ENCODE results near the gene TCF25.

The TCF25 gene

GRCh38 chr16:89945654-89946053 lies 72.3 kb downstream of the TCF25 start:
- no peak for DNase-seq (ENCODE audit: low read depth)
- no peak overlapping the region for H3K4me3 ChIP-seq (replicated peaks; ENCODE audit: low read depth, low read length)
- TF ChIP-seq CTCF (IDR thresholded peaks at IDR 0.05; ENCODE audit: low read length, missing control alignments), result no peak

DNA sequence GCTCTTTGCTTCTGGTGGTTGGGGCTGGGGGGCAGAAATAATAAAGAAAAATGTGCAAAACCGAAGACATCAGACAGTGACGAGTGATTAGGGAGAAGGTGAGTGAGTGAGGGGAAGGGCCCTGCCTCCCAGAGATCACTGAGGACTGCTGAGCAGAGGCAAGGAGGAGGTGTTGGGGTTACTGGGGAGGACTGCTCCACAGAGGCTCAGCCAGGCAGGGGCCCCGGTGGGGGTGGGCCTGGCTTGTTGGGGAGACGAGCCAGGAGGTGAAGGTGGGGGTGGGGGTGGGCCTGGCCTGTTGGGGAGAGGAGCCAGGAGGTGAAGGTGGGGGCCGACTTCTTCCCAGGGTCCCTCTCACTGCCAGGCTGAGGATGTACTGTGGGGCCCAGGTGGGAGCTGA lies 73.1 kb downstream of the TCF25 start:
- no peak for DNase-seq (ENCODE audit: low read depth)
- no peak for TF ChIP-seq CTCF (IDR thresholded peaks at IDR 0.05; ENCODE audit: low read length, missing control alignments)
- H3K4me3 ChIP-seq (replicated peaks; ENCODE audit: low read depth, low read length), result no peak overlapping the region

DNA sequence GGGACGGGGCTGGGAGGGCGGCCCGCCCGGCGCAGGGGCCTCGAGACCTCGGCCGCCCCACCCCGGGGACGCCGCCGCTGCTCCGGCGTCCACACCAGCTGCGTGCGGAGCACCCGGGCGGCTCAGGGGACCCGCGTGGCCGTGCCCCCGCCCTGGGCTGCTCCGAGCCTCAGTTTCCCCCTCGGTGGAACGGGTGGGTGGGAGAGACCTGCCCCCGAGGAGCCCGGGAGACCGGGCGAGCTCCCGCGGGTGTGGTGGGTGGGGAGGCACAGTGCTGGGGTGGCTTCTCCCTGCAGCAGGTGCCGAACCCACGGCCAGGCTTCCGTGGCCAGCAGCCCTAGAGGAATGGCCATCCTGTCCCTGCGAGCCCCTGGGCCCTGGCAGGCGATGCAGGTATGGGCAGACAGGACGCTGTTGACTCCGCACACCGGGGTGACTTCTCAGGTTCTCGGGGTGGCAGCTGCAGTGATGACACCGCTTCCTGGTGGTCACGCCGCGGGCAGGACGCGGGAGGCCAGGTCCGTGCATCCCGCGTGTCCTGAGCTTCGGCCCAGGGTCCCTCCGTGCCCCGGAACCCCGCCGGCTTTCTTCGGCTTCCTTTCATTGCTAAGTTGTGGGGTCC lies 75.8 kb downstream of the TCF25 start:
- H3K4me3 ChIP-seq (replicated peaks; ENCODE audit: low read depth, low read length), result peak overlapping the region; percentile 67
- no peak for TF ChIP-seq CTCF (IDR thresholded peaks at IDR 0.05; ENCODE audit: low read length, missing control alignments)
- no peak for DNase-seq (ENCODE audit: low read depth)

DNA sequence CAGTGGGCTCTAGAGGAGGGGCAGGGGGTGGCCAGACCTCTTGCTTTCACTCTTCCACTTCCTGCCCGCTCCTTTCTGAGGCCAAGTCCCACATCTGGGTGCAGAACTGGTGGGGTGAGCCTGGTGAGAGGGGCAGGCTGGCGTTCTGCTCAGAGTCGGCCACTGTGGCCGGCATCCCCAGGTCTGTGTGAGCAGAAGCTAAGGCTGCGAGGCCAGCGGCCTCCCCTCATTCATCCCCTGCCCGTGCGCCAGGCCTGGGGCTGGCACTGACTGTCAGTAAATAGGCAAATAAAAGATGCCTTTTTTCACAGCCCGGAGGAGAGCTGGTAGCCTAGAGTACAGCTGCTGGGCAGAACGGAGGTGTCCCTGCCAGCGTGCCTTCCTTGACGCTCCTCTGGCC lies 76.4 kb downstream of the TCF25 start:
- TF ChIP-seq CTCF (IDR thresholded peaks at IDR 0.05; ENCODE audit: low read length, missing control alignments), result no peak
- peak overlapping the region; percentile 67 for H3K4me3 ChIP-seq (replicated peaks; ENCODE audit: low read depth, low read length)
- no peak for DNase-seq (ENCODE audit: low read depth)

DNA sequence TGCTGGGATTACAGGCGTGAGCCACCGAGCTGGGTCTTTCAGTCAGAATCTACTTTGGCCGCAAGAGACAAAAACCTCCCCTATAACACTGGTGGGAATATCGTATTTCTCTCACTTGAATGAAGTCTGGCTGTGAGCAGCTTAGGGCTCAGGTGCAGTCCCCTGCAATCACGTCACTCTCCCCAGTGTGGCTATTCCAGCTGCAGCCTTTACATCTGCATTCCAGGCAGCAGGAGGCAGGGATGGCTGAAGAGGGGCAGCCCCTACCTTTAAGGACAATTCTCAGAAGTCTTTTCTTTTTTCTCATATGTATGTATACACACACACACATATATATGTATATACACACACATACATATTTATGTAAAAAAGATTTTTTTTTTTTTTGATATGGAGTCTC lies 78.1 kb downstream of the TCF25 start:
- H3K4me3 ChIP-seq (replicated peaks; ENCODE audit: low read depth, low read length), result no peak overlapping the region
- DNase-seq (ENCODE audit: low read depth), result no peak
- TF ChIP-seq CTCF (IDR thresholded peaks at IDR 0.05; ENCODE audit: low read length, missing control alignments), result no peak

- no peak for TF ChIP-seq CTCF (IDR thresholded peaks at IDR 0.05; ENCODE audit: low read length, missing control alignments)
- no peak for DNase-seq (ENCODE audit: low read depth)
- H3K4me3 ChIP-seq (replicated peaks; ENCODE audit: low read depth, low read length), result no peak overlapping the region
These were observed 78.7 kb downstream of the TCF25 start for GRCh38 chr16:89952049-89952448.

DNA sequence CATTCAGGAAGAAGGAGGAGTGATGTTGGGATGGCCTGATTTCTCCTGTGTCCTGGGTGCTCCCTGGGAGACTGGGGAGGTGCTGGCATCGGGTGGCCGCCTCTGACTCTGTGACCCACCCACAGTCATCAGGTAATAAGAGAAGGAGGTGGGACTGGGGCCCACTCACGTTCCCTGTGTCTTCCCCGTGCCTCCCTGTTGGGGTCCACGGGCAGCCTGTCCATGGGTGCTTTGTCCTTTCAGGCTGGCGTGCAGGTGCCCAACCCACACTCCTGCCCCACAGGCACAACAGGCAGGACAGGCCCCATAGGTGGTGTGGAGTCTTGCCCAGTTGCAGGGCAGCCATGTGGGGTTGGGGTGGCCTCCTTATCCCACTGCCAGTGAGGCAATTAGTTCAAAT lies 79.2 kb downstream of the TCF25 start:
- DNase-seq (ENCODE audit: low read depth), result no peak
- H3K4me3 ChIP-seq (replicated peaks; ENCODE audit: low read depth, low read length), result no peak overlapping the region
- no peak for TF ChIP-seq CTCF (IDR thresholded peaks at IDR 0.05; ENCODE audit: low read length, missing control alignments)

Measured in fibroblast of pulmonary artery (primary cell).